ENCODE data around the gene EPS8L1.
A peak's percentile ranks its signal among the peaks of the same experiment; 100 is the strongest.

The EPS8L1 gene

GRCh38 chr19:55071913-55072312 lies 3.8 kb upstream of the EPS8L1 start:
- DNase-seq (ENCODE audit: low read depth) = no peak
- no peak for TF ChIP-seq CTCF (IDR thresholded peaks at IDR 0.05; ENCODE audit: control insufficient read depth, extremely low read depth, insufficient read depth)
- H3K4me3 ChIP-seq (ENCODE audit: low read depth, low read length) = no peak overlapping the region

- no peak for DNase-seq (ENCODE audit: low read depth)
- H3K4me3 ChIP-seq (ENCODE audit: low read depth, low read length) = peak overlapping the region; percentile 39; the same call in 1 of the 2 replicates
- no peak for TF ChIP-seq CTCF (IDR thresholded peaks at IDR 0.05; ENCODE audit: control insufficient read depth, extremely low read depth, insufficient read depth)
Measured at GRCh38 chr19:55076321-55076720, 652 bp downstream of the EPS8L1 start.

GRCh38 chr19:55077106-55077505 lies 1.4 kb downstream of the EPS8L1 start:
- DNase-seq (ENCODE audit: low read depth) = no peak
- no peak overlapping the region for H3K4me3 ChIP-seq (ENCODE audit: low read depth, low read length)
- no peak for TF ChIP-seq CTCF (IDR thresholded peaks at IDR 0.05; ENCODE audit: control insufficient read depth, extremely low read depth, insufficient read depth)

GRCh38 chr19:55078996-55079395 lies 3.3 kb downstream of the EPS8L1 start:
- DNase-seq (ENCODE audit: low read depth) = no peak
- no peak for TF ChIP-seq CTCF (IDR thresholded peaks at IDR 0.05; ENCODE audit: control insufficient read depth, extremely low read depth, insufficient read depth)
- H3K4me3 ChIP-seq (ENCODE audit: low read depth, low read length) = no peak overlapping the region

GRCh38 chr19:55079400-55080038 lies 3.9 kb downstream of the EPS8L1 start:
- TF ChIP-seq CTCF (IDR thresholded peaks at IDR 0.05; ENCODE audit: control insufficient read depth, extremely low read depth, insufficient read depth) = no peak
- no peak for DNase-seq (ENCODE audit: low read depth)
- no peak overlapping the region for H3K4me3 ChIP-seq (ENCODE audit: low read depth, low read length)

GRCh38 chr19:55080121-55080967 lies 4.7 kb downstream of the EPS8L1 start:
- H3K4me3 ChIP-seq (ENCODE audit: low read depth, low read length) = no peak overlapping the region
- no peak for DNase-seq (ENCODE audit: low read depth)

More at GRCh38 chr19:55080121-55080967, 4.7 kb downstream of the EPS8L1 start:
- no peak for TF ChIP-seq CTCF (IDR thresholded peaks at IDR 0.05; ENCODE audit: control insufficient read depth, extremely low read depth, insufficient read depth)

All from LNCaP clone FGC (cell line).